ENCODE measurements around the gene NOVA2. TPM values are rescaled to one million over a fixed set of nuclear protein-coding genes. Genes with fewer than 3 reads are reported as not detected.
A peak's percentile ranks its signal among the peaks of the same experiment; 100 is the strongest.

Gene NOVA2
- total RNA-seq, 2 experiments from 2014 or later: 0.04 to 0.10 TPM

DNA sequence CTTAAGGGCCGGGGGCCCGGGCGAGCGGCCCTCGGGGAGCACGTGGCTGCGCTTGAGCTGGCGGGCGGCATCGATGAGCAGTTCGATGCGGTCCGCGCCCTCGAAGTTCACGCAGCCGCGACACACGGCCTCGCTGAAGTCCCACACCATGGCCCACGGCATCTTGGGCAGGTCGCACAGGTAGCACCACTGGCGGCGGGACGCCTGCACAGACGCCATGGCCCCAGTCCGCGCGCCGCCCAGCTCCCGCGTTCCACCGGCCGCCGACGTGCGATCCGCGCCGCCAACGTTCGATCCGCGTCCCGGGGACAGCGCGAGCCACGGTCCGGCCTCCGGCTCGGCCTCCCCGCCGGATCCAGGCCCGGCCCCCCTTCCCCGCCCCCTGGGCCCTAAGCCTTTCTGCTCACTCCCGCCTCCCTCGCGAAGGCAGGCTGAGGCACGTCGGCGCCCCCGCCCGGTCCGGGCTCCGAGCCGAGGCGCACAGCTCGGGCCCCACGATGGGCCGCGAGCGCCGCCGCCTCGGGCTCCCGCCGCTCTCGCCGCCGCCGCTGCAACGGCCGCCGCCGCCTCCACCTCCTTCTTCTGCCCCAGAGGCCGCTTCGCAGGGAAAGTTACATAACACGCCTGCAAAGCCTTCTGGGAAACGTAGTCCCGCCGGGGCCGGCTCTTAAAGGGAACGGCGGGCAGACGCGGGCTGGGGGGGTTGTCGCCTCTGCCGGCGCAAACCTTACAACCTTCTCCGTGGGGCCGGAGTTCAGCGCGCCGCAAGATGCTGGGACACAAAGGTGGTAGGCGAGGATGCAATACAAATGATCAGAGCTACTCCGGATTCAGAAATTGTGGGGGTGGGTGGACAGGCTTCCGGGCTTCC is 87.9 kb downstream of the NOVA2 start, which contains the start of gene IRF2BP1:
IRF2BP1 (minus strand) TSS at position 586 of the 871 bp plus-strand sequence; CDS start at position 219, 367 bp downstream.
- ChIA-PET POLR2A (interaction anchor here (0.6 to 1.0 kb wide), 3 partner anchors 17 to 93 kb away, joined by 3 to 7 read pairs (median 3); partner anchors contain the start of genes DMWD and MYPOP), CTCF (interaction anchor here (0.6 to 8.1 kb wide), 10 partner anchors 10 to 143 kb away, joined by 3 to 58 read pairs (median 4); partner anchors contain the start of genes FOXA3 and SYMPK)
- DNase-seq: peak; percentile 92
- no peaks in the 10 kb centered on the region for H3K9me3 Mint-ChIP-seq
- peaks cover 31% of the 10 kb centered on the region for H3K4me1 Mint-ChIP-seq
- H3K27ac Mint-ChIP-seq: peak within 1 kb of the TSS; percentile 98
- H3K36me3 Mint-ChIP-seq (ENCODE audit: low read depth): peaks cover 2% of the 10 kb centered on the region
- H3K27me3 Mint-ChIP-seq: no peaks in the 10 kb centered on the region
- H3K4me3 Mint-ChIP-seq: peak within 1 kb of the TSS; percentile 95

DNA sequence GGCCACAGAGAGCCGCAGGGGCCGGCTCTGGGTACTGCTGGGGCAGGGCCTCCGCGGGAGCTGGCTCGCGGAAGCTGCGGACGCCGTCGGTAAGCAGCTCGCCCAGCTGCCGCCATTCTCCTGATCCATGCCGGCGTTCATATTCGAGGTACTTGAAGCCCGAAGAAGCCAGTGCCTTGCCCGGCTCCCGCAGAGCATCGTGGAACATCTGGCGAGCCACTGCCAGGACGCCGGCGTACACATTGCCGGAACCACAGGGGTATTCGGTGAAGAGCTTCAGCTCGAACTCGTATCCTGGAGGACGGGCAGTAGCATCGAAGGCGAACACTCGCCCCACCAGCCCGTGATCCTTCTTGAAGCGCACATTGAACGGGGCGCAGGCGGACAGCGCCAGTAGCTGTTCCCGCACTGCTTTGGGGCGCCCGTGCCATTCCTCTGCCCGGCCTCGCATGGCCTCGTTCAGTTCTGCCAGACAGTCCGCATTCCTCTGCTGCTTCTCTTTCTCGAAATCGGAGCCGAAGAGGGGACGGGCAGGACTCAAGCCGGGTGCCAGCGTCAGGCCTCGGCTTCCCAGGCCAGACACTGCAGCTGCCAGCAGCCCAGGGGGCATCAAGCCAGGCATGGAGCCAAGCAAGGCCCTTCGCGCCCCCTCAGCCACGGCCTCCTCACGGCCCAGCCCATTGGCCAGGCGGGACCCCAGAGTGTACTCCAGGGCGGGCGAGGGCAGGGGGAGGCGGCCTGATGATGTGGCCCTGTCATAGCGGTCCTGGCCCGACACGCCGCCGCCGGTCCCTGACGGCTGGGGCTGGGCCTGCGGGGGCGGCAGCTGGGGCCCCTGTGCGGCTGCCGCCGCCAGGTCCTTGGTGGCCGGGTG is 88.7 kb downstream of the NOVA2 start:
- peaks cover 2% of the 10 kb centered on the region for H3K36me3 Mint-ChIP-seq (ENCODE audit: low read depth)
- POLR2A ChIA-PET: no interaction called here
- CTCF ChIA-PET: interaction anchor here (0.9 to 8.1 kb wide), 5 partner anchors 11 to 23 kb away, joined by 3 to 58 read pairs (median 4); partner anchors contain the start of genes FOXA3, MYPOP and SYMPK
- peaks cover 2% of the 10 kb centered on the region for H3K27me3 Mint-ChIP-seq
- H3K27ac Mint-ChIP-seq: peak overlapping the region; percentile 25
- H3K9me3 Mint-ChIP-seq: no peaks in the 10 kb centered on the region
- H3K4me1 Mint-ChIP-seq: peaks cover 31% of the 10 kb centered on the region
- DNase-seq: no peak
- H3K4me3 Mint-ChIP-seq: peak overlapping the region; percentile 60

DNA sequence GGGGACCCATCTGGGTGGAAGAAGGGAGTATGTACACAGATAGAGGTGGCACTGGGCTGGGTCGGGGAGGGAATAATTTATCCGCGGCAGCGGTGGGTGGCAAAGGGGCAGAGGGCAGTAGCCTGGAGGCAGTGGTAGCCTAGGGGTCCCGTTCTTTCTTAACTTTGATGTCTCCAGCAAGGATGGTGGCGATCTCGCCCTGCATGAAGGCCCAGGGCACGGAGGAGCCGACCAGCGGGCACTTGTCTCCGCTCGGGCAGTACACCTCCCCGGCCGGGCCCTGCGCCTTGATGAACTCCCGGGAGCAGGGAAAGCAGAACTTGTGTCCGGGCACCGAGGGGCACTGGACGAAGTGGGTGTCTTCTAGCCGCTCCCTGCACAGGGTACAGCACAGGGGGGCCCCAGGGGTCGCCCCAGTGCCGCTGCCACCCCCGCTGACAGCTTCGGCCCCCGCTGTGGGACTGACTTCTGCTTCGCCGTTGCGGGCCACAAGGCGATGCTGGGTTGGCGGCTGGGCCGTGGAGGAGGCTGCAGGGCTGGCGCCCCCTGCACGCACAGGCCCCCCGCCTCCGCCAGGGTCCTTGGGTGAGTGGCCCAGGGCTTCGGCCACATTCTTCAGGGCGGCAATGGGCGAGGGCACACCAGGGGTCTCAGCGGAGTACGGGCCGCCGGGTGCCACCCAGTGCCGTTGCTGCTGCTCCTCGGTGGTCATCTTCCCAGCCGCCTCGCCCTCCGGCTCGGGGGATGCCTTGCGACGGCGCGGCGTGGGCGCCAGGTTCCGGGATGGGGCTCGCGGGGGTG is 89.6 kb downstream of the NOVA2 start:
- DNase-seq: no peak
- peaks cover 2% of the 10 kb centered on the region for H3K36me3 Mint-ChIP-seq (ENCODE audit: low read depth)
- no peak overlapping the region for H3K27ac Mint-ChIP-seq
- peaks cover 31% of the 10 kb centered on the region for H3K4me1 Mint-ChIP-seq
- H3K4me3 Mint-ChIP-seq: peak overlapping the region; percentile 66
- POLR2A ChIA-PET: no interaction called here
- CTCF ChIA-PET: interaction anchor here (1.5 to 8.1 kb wide), 3 partner anchors 14 to 19 kb away, joined by 3 to 58 read pairs (median 4); partner anchors contain the start of genes FOXA3, MYPOP and SYMPK
- no peaks in the 10 kb centered on the region for H3K9me3 Mint-ChIP-seq
- H3K27me3 Mint-ChIP-seq: peaks cover 2% of the 10 kb centered on the region

Small RNA genes within 50 kb of the gene (microRNA-seq; reads per million reads assigned to microRNA genes)
- 152 reads per million, percentile 74 among the genes with 10 or more reads in this experiment for gene MIR769 (ENCODE audit: borderline microRNAs expressed, borderline replicate concordance)

Other genes starting within 250 kb of the NOVA2 start
- gene FBXO46, start 243.0 kb downstream of the NOVA2 start, total RNA-seq: 10 to 100 TPM; 38.5 to 40.0 TPM
- gene MEIOSIN, start 240.4 kb downstream of the NOVA2 start, total RNA-seq: not detected
- under 1 TPM; 0.64 to 0.85 TPM for gene SIX5, start 204.6 kb downstream of the NOVA2 start, total RNA-seq
- 10 to 100 TPM; 24.1 to 24.4 TPM for gene DMPK, start 191.4 kb downstream of the NOVA2 start, total RNA-seq
- gene DMWD, start 181.0 kb downstream of the NOVA2 start, total RNA-seq: 10 to 100 TPM; 35.0 to 37.8 TPM
- under 1 TPM; 0.42 to 0.57 TPM for gene RSPH6A, start 158.6 kb downstream of the NOVA2 start, total RNA-seq
- gene SYMPK, start 110.7 kb downstream of the NOVA2 start, total RNA-seq: 10 to 100 TPM; 91.0 to 98.0 TPM
- not detected for gene FOXA3, start 109.5 kb downstream of the NOVA2 start, total RNA-seq
- 10 to 100 TPM; 17.5 to 19.1 TPM for gene IRF2BP1, start 87.7 kb downstream of the NOVA2 start, total RNA-seq
- gene MYPOP, start 71.3 kb downstream of the NOVA2 start, total RNA-seq: 10 to 100 TPM in 1 of 2 experiments, 1 to 10 TPM in 1; 9.7 to 11.4 TPM
- gene NANOS2, start 59.1 kb downstream of the NOVA2 start, total RNA-seq: not detected
- gene CCDC61, start 21.6 kb upstream of the NOVA2 start, total RNA-seq: 10 to 100 TPM; 26.5 to 27.0 TPM
- gene PGLYRP1, start 49.2 kb upstream of the NOVA2 start, total RNA-seq: not detected
- not detected for gene IGFL4, start 67.1 kb upstream of the NOVA2 start, total RNA-seq
- not detected for gene IGFL3, start 150.8 kb upstream of the NOVA2 start, total RNA-seq
- gene IGFL2, start 174.4 kb upstream of the NOVA2 start, total RNA-seq: not detected

Measured in activated CD4-positive, alpha-beta T cell treated with anti-CD3 and anti-CD28 coated beads, Interleukin-2, amount 10 ng/mL, durations not matched to agents 7 days and 5 days (primary cell).